Measurements from ENCODE around the gene SLC4A7. TPM values are rescaled to one million over a fixed set of nuclear protein-coding genes. Genes with fewer than 3 reads are reported as not detected.
A peak's percentile ranks its signal among the peaks of the same experiment; 100 is the strongest.

Gene SLC4A7
- total RNA-seq, 8 experiments from 2014 or later = 40.3 to 187 (median 67.5) TPM

- H3K27ac ChIP-seq = peak overlapping the region; percentile 90 to 92
- ATAC-seq (replicated peaks in 6 of 8) = peak; percentile 4 to 53 (median 42)
- in situ Hi-C loops (cut with MboI; ENCODE audit: low pct_unique_long_range_greater_than_20kb in 2 of 9, low sequenced_read_pairs in 9 of 9, unreplicated experiment in 9 of 9) = loop anchor here in 2 of 9 experiments (25.0 kb wide), 1 partner anchor 179 kb away; no protein-coding TSS in a partner anchor
Observed at GRCh38 chr3:27483117-27484014, 818 bp downstream of the SLC4A7 start.

GRCh38 chr3:27479806-27480543 lies 4.2 kb downstream of the SLC4A7 start:
- WGBS, 10 experiments = 100% methylated on average over 1 to 2 of the region's 2 CpGs; no CpG with 5 or more reads in 4 of the 10 experiments
- Histone ChIP-seq H3K4me3 (no peak overlapping the region), H3K27ac (no peak overlapping the region), H3K4me1 (replicated peaks in 1 of 2) (peaks cover 10 to 15% of the 10 kb centered on the region in 2 donors)
- ATAC-seq (replicated peaks in 6 of 8) = no peak
- in situ Hi-C loops (cut with MboI; ENCODE audit: low pct_unique_long_range_greater_than_20kb in 2 of 9, low sequenced_read_pairs in 9 of 9, unreplicated experiment in 9 of 9) = loop anchor here in 2 of 9 experiments (25.0 kb wide), 1 partner anchor 182 kb away; no protein-coding TSS in a partner anchor

More at GRCh38 chr3:27483117-27484014, 818 bp downstream of the SLC4A7 start:
- peak overlapping the region; percentile 65 to 96 (median 83) for H3K4me3 ChIP-seq
- peaks cover 10 to 15% of the 10 kb centered on the region in 2 donors for H3K4me1 ChIP-seq (replicated peaks in 1 of 2)
- 0 to 2% (median 0%) methylated on average over 1 to 24 of the region's 75 CpGs; no CpG with 5 or more reads in 3 of the 10 experiments for WGBS, 10 experiments

DNA sequence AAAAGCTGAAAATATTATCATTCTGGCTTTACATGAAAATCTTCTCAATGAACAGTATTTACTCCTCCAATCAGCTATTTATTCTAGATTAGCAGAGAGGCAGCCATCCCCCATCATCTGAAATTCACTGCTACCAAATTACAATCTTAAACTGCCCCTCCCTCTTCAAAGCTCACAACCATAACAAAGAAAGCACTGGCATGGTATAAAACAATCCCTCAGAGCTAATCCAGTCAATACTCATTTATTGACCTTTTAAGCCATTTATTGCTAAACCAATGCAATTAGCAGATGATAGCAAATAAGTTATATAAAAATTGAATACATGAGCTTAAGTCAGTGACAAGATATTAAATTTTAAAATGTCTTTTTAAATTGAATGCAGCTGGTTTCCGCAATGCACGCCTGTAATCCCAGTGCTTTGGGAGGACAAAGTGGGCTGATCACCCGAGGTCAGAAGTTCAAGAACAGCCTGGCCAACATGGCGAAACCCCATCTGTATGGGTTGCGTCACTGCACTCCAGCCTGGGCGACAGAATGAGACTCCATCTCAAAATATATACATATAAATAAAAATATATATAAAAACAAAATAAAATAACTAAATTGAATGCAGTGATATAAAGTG lies 12.1 kb downstream of the SLC4A7 start:
- in situ Hi-C loops (cut with MboI; ENCODE audit: low pct_unique_long_range_greater_than_20kb in 2 of 9, low sequenced_read_pairs in 9 of 9, unreplicated experiment in 9 of 9) = no loop called here
- Histone ChIP-seq H3K27ac (no peak overlapping the region), H3K4me1 (replicated peaks in 1 of 2) (no peaks in the 10 kb centered on the region), H3K4me3 (no peak overlapping the region)
- 14 to 100% (median 100%) methylated on average over 1 to 6 of the region's 6 CpGs; no CpG with 5 or more reads in 3 of the 10 experiments for WGBS, 10 experiments
- ATAC-seq (replicated peaks in 6 of 8) = peak in 2 of 8 experiments; percentile 71 to 78

DNA sequence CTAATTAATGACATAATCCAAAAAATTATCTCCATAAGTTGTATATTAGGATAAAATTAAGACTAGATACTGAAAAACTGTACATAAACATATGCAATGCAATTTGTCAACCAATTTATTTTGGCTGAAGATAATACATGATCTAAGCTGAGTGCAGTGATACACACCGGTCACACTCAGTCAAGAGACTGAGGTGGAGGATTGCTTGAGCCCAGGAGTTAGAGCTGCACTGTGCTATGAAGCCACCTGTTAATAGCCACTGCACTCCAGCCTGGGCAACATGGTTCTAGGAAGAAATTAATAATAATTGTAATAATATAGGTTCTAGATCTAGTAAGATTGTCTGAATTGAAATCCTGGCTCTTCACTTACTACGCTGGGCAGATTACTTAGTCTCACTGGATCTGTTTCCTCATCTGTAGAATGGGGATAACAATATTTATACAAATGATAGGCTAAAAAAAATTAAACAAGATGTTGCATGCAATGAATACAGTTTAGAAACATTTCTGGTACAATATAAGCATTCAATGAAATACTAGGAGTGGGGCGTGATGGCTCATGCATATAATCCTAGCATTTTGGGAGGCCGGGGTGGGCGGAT lies 15.8 kb downstream of the SLC4A7 start:
- ATAC-seq (replicated peaks in 6 of 8) = no peak
- Histone ChIP-seq H3K27ac (no peak overlapping the region), H3K4me3 (no peak overlapping the region), H3K4me1 (replicated peaks in 1 of 2) (no peaks in the 10 kb centered on the region)
- in situ Hi-C loops (cut with MboI; ENCODE audit: low pct_unique_long_range_greater_than_20kb in 2 of 9, low sequenced_read_pairs in 9 of 9, unreplicated experiment in 9 of 9) = no loop called here
- 89 to 100% (median 93%) methylated on average over 1 to 5 of the region's 5 CpGs; no CpG with 5 or more reads in 1 of the 10 experiments for WGBS, 10 experiments

DNA sequence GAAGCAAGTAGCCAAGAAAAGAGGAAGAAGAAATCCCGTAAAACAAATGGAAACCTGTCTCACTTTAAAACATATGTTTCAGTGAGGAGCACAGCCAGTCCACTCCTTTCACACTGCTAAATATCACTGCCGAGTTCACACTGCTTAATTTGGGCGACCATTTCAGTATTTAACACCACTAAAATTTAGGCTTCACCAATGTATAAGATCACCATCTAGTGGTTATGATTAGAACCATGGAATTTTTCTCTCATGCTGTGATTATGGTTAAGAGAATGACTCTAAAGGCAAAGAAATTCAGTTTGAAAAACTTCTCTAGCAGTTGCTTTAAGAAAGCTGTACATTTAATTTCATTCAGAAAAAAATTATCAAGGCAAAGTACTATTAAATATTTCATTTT lies 16.6 kb downstream of the SLC4A7 start:
- peak in 3 of 8 experiments; percentile 70 to 81 (median 74) for ATAC-seq (replicated peaks in 6 of 8)
- H3K27ac ChIP-seq = no peak overlapping the region
- H3K4me3 ChIP-seq = no peak overlapping the region
- H3K4me1 ChIP-seq (replicated peaks in 1 of 2) = no peaks in the 10 kb centered on the region
- in situ Hi-C loops (cut with MboI; ENCODE audit: low pct_unique_long_range_greater_than_20kb in 2 of 9, low sequenced_read_pairs in 9 of 9, unreplicated experiment in 9 of 9) = no loop called here
- WGBS, 10 experiments = 4 to 100% (median 90%) methylated on average over 1 to 3 of the region's 3 CpGs; no CpG with 5 or more reads in 1 of the 10 experiments

DNA sequence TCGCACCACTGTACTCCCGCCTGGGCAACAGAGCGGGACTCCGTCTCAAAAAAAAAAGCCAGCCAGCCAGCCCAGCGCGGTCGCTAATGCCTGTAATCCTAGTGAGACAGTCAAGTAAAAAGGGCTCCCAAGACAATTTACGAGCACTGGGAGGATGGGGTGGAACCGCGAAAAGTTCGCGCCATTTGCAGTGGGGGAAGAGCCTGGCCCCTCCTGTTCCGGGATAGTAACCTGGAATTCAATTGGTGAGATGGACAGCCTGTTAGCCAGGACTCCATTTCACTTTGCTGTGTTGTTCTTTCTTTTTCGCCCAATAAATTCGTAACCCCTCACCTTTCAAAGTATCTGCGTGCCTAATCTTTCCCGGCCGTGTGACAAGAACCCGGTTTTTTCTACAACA lies 19.5 kb downstream of the SLC4A7 start:
- in situ Hi-C loops (cut with MboI; ENCODE audit: low pct_unique_long_range_greater_than_20kb in 2 of 9, low sequenced_read_pairs in 9 of 9, unreplicated experiment in 9 of 9) = no loop called here
- 92 to 100% (median 98%) methylated on average over 3 to 13 of the region's 19 CpGs; no CpG with 5 or more reads in 3 of the 10 experiments for WGBS, 10 experiments
- Histone ChIP-seq H3K27ac (no peak overlapping the region), H3K4me1 (replicated peaks in 1 of 2) (no peaks in the 10 kb centered on the region), H3K4me3 (no peak overlapping the region)
- no peak for ATAC-seq (replicated peaks in 6 of 8)

GRCh38 chr3:27462228-27462627 lies 22.0 kb downstream of the SLC4A7 start:
- Histone ChIP-seq H3K27ac (no peak overlapping the region), H3K4me1 (replicated peaks in 1 of 2) (no peaks in the 10 kb centered on the region), H3K4me3 (no peak overlapping the region)
- ATAC-seq (replicated peaks in 6 of 8) = no peak
- WGBS, 10 experiments = 82 to 98% (median 90%) methylated on average over 2 to 8 of the region's 8 CpGs; no CpG with 5 or more reads in 2 of the 10 experiments
- in situ Hi-C loops (cut with MboI; ENCODE audit: low pct_unique_long_range_greater_than_20kb in 2 of 9, low sequenced_read_pairs in 9 of 9, unreplicated experiment in 9 of 9) = no loop called here

DNA sequence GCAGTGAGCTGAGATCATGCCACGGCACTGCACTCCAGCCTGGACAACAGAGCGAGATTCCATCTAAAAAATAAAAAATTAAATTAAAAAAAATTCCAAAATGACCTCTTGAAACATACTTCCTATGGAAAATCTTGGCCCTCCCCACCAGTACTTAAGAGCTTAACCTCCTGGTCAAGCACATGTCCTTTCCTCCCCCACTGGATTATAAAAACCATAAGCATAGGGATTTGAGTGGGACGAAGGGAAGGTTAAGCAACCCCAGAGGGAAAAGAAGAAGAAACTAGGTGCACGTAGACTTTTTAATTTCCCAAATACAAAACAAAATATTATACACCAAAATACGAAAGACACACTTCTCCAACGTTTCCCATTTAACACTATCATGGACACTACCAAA lies 25.3 kb downstream of the SLC4A7 start:
- in situ Hi-C loops (cut with MboI; ENCODE audit: low pct_unique_long_range_greater_than_20kb in 2 of 9, low sequenced_read_pairs in 9 of 9, unreplicated experiment in 9 of 9) = no loop called here
- no peak overlapping the region for H3K27ac ChIP-seq
- 57 to 100% (median 86%) methylated on average over 1 to 6 of the region's 6 CpGs for WGBS, 10 experiments
- no peak overlapping the region for H3K4me3 ChIP-seq
- ATAC-seq (replicated peaks in 6 of 8) = no peak
- no peaks in the 10 kb centered on the region for H3K4me1 ChIP-seq (replicated peaks in 1 of 2)

DNA sequence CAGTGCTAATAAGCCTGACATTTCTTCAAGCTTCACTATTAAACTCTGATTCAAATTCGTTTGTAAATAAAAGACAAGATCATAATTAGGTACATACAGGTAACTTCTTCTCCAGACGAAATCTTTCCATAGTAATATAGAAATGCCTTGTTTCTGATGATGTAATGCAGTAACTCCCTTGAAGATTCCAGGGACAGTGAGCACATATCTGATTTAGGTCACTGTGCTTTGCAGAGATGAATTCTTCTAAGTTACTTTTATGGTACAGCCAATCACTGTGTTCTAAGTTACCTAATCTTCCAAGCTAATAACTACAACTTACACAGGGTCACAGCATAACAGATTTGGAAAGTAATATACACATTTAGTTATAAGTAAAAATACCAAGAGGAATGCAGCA lies 27.6 kb downstream of the SLC4A7 start:
- no peak overlapping the region for H3K27ac ChIP-seq
- in situ Hi-C loops (cut with MboI; ENCODE audit: low pct_unique_long_range_greater_than_20kb in 2 of 9, low sequenced_read_pairs in 9 of 9, unreplicated experiment in 9 of 9) = no loop called here
- H3K4me1 ChIP-seq (replicated peaks in 1 of 2) = no peaks in the 10 kb centered on the region
- WGBS, 10 experiments = 60 to 100% (median 79%) methylated on average over 1 to 2 of the region's 2 CpGs; no CpG with 5 or more reads in 2 of the 10 experiments
- no peak overlapping the region for H3K4me3 ChIP-seq
- no peak for ATAC-seq (replicated peaks in 6 of 8)

GRCh38 chr3:27454914-27455313 lies 29.3 kb downstream of the SLC4A7 start:
- Histone ChIP-seq H3K4me1 (replicated peaks in 1 of 2) (no peaks in the 10 kb centered on the region), H3K27ac (no peak overlapping the region), H3K4me3 (no peak overlapping the region)
- in situ Hi-C loops (cut with MboI; ENCODE audit: low pct_unique_long_range_greater_than_20kb in 2 of 9, low sequenced_read_pairs in 9 of 9, unreplicated experiment in 9 of 9) = no loop called here
- ATAC-seq (replicated peaks in 6 of 8) = no peak

- H3K4me1 ChIP-seq (replicated peaks in 1 of 2) = no peaks in the 10 kb centered on the region
- WGBS, 10 experiments = 93 to 100% (median 96%) methylated on average over 1 to 3 of the region's 3 CpGs; no CpG with 5 or more reads in 2 of the 10 experiments
- no peak for ATAC-seq (replicated peaks in 6 of 8)
- in situ Hi-C loops (cut with MboI; ENCODE audit: low pct_unique_long_range_greater_than_20kb in 2 of 9, low sequenced_read_pairs in 9 of 9, unreplicated experiment in 9 of 9) = no loop called here
- no peak overlapping the region for H3K27ac ChIP-seq
- no peak overlapping the region for H3K4me3 ChIP-seq
Observed at GRCh38 chr3:27454461-27454860, 29.7 kb downstream of the SLC4A7 start.

DNA sequence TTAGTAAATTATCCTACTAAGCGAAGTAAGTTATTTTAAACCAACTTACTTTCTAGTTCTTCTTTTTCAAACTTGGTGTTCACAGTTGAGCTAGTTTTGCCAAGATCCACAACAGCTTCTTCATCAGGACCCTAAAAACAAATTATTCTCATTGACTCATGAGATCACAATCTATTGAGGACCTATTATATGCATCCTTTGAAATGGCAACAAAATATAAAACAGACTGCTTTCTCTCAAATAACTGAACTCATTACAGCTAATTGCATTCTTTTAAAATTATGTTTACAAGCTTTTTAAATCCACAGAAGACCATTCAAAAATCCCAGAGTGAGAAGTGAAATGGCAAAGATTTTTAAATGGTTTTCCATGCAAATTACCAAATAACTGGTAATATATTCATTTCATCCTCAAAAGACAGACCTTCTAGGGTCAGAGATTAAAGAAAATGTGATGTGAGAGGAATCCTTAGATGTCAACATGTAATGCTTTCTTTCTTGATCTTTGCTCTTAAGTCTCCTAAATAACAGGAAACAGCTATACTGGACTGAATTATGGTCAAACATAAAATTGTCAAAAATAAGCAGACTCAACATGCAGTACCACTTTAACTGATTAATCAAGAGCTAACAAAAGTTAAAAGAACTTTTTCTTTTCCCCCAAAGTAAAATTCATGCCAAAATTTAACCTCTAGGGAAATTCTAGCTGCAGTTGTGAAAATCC lies 31.7 kb downstream of the SLC4A7 start:
- ATAC-seq (replicated peaks in 6 of 8) = no peak
- 100% methylated on average over 1 of the region's 1 CpG; no CpG with 5 or more reads in 2 of the 10 experiments for WGBS, 10 experiments
- in situ Hi-C loops (cut with MboI; ENCODE audit: low pct_unique_long_range_greater_than_20kb in 2 of 9, low sequenced_read_pairs in 9 of 9, unreplicated experiment in 9 of 9) = no loop called here
- H3K4me3 ChIP-seq = no peak overlapping the region
- no peaks in the 10 kb centered on the region for H3K4me1 ChIP-seq (replicated peaks in 1 of 2)
- no peak overlapping the region for H3K27ac ChIP-seq
